ENCODE data around the gene MEGF6. TPM values are rescaled to one million over a fixed set of nuclear protein-coding genes. Genes with fewer than 3 reads are reported as not detected.

MEGF6 gene
- total and polyA plus RNA-seq, 4 donors, result 17.7 to 54.2 (median 48.2) TPM

DNA sequence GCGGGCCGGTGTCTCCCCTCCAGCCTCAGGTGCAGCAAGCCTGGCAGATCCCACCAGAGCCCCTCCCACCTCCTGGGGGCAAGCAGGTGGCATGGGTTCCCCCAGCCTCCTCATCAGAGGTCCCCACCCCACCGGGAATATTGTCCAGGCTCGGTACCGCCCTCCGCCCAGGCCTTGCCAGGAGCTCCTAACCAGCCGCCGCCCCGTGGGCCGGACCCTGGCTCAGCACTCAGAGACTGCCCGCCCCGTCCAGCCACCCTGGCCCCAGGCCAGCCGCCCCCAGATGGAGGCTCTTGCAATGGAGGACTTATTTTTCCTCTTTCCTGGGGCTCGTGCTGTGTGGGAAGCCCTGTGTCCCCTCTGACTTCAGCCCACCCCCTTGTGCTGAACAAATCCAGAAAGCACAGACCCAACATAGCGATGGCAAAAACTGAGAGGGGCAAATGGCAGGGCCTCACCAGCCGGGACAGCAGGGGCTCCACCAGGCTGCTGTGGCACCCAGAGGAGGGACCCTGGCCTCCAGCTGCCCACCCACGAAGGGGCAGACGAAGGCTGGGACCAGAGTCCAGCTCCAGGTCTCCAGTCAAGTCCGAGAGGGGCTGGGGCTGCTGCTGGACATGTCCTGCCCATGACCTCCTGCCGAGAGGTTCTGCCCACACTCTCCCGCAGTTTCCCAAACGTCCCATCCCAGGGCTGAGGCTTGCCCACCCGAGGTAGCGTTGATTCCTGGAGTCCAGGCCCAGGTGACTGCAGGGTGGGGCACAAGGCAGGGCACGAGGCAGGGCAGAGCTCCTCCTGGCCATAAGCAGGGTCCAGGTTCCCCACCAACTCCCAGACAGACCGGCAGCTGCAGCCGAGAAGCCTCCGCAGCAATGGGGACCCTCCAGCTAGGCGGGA lies 7.5 kb downstream of the MEGF6 start:
- Histone ChIP-seq H3K9me3 (ENCODE audit: control insufficient read depth in 4 of 4, insufficient read depth in 3 of 4, low read length in 3 of 4) (no peaks in the 10 kb centered on the region), H3K4me3 (no peak overlapping the region), H3K27me3 (ENCODE audit: control insufficient read depth in 3 of 3, insufficient read depth in 3 of 3, low read length in 2 of 3) (no peaks in the 10 kb centered on the region), H3K27ac (ENCODE audit: low read depth in 1 of 2, low read length in 1 of 2) (no peak overlapping the region), H3K9ac (ENCODE audit: insufficient read depth in 1 of 2, low read length in 2 of 2) (no peak overlapping the region), H3K36me3 (ENCODE audit: control insufficient read depth in 4 of 4, insufficient read depth in 4 of 4, low read length in 4 of 4) (peaks cover 0 to 14% (median 5%) of the 10 kb centered on the region in 4 donors), H3K4me1 (ENCODE audit: control insufficient read depth in 5 of 5, insufficient read depth in 5 of 5, low read length in 5 of 5) (peaks cover 0 to 42% (median 23%) of the 10 kb centered on the region in 5 donors)
- 79 to 87% methylated on average over 28 to 29 of the region's 29 CpGs for WGBS, 2 donors
- TF ChIP-seq, protein P1, sequence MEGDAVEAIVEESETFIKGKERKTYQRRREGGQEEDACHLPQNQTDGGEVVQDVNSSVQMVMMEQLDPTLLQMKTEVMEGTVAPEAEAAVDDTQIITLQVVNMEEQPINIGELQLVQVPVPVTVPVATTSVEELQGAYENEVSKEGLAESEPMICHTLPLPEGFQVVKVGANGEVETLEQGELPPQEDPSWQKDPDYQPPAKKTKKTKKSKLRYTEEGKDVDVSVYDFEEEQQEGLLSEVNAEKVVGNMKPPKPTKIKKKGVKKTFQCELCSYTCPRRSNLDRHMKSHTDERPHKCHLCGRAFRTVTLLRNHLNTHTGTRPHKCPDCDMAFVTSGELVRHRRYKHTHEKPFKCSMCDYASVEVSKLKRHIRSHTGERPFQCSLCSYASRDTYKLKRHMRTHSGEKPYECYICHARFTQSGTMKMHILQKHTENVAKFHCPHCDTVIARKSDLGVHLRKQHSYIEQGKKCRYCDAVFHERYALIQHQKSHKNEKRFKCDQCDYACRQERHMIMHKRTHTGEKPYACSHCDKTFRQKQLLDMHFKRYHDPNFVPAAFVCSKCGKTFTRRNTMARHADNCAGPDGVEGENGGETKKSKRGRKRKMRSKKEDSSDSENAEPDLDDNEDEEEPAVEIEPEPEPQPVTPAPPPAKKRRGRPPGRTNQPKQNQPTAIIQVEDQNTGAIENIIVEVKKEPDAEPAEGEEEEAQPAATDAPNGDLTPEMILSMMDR (IDR thresholded peaks at IDR 0.05; ENCODE audit: control extremely low read depth, extremely low read depth), result no peak
- DNase-seq (peak; percentile 54 to 76 (median 61)), ATAC-seq (ENCODE audit: insufficient read depth, low FRiP score) (no peak)

DNA sequence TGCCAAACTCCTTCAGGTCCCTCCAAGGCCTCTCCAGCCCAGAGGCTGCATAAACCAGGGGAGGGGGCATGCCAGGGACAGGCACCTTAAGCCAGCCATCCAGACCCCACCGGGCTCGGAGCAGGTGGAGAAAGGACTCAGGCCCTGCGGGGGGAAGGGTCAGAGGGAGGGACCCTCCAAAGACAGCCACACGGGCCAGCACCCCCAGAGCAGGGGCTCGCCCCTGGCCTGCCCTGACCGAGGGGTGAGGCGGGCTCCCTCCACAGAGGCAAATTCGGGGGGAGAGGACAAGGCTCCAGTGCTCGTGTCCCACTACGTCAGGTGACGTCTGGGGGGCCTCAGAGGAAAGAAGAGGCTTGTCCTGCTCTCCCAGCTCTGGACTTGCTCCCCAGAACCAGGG lies 8.2 kb downstream of the MEGF6 start:
- no peak overlapping the region for H3K9ac ChIP-seq (ENCODE audit: insufficient read depth in 1 of 2, low read length in 2 of 2)
- ATAC-seq (ENCODE audit: insufficient read depth, low FRiP score) (no peak), DNase-seq (no peak)
- no peaks in the 10 kb centered on the region for H3K27me3 ChIP-seq (ENCODE audit: control insufficient read depth in 3 of 3, insufficient read depth in 3 of 3, low read length in 2 of 3)
- H3K4me1 ChIP-seq (ENCODE audit: control insufficient read depth in 5 of 5, insufficient read depth in 5 of 5, low read length in 5 of 5), result peaks cover 0 to 42% (median 19%) of the 10 kb centered on the region in 5 donors
- H3K36me3 ChIP-seq (ENCODE audit: control insufficient read depth in 4 of 4, insufficient read depth in 4 of 4, low read length in 4 of 4), result peaks cover 0 to 14% (median 5%) of the 10 kb centered on the region in 4 donors
- 88 to 89% methylated on average over 10 to 11 of the region's 11 CpGs for WGBS, 2 donors
- no peaks in the 10 kb centered on the region for H3K9me3 ChIP-seq (ENCODE audit: control insufficient read depth in 4 of 4, insufficient read depth in 3 of 4, low read length in 3 of 4)
- H3K27ac ChIP-seq (ENCODE audit: low read depth in 1 of 2, low read length in 1 of 2), result no peak overlapping the region
- TF ChIP-seq, protein P1 (IDR thresholded peaks at IDR 0.05; ENCODE audit: control extremely low read depth, extremely low read depth), result no peak
- no peak overlapping the region for H3K4me3 ChIP-seq

DNA sequence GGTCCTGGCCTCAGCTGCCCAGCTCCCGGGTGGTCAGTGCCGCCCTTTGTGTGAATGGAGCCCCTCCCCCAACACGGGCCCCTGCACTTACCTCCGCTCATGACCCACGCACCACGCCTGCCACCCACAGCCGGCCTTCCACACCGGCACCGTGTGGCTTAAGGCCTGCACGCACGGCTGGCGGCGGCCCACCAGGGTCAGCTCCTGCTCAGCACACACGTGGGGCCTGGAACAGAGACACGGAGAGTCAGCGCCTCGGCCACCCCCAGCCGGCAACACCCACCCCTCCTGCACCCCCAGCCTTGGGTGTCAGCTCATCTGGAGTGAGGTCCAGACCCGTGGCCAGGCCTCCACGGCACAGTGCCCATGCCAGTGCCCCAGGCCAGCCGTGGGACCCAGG lies 8.9 kb downstream of the MEGF6 start:
- no peak for ATAC-seq (ENCODE audit: insufficient read depth, low FRiP score)
- H3K9me3 ChIP-seq (ENCODE audit: control insufficient read depth in 4 of 4, insufficient read depth in 3 of 4, low read length in 3 of 4), result no peaks in the 10 kb centered on the region
- peak overlapping the region in 1 of 2 donors; percentile 15 for H3K27ac ChIP-seq (ENCODE audit: low read depth in 1 of 2, low read length in 1 of 2)
- TF ChIP-seq, protein P1 (IDR thresholded peaks at IDR 0.05; ENCODE audit: control extremely low read depth, extremely low read depth), result no peak
- 82 to 90% methylated on average over 16 to 21 of the region's 21 CpGs for WGBS, 2 donors
- H3K36me3 ChIP-seq (ENCODE audit: control insufficient read depth in 4 of 4, insufficient read depth in 4 of 4, low read length in 4 of 4), result peaks cover 0 to 14% (median 5%) of the 10 kb centered on the region in 4 donors
- peaks cover 0 to 48% (median 25%) of the 10 kb centered on the region in 5 donors for H3K4me1 ChIP-seq (ENCODE audit: control insufficient read depth in 5 of 5, insufficient read depth in 5 of 5, low read length in 5 of 5)
- H3K27me3 ChIP-seq (ENCODE audit: control insufficient read depth in 3 of 3, insufficient read depth in 3 of 3, low read length in 2 of 3), result no peaks in the 10 kb centered on the region
- H3K9ac ChIP-seq (ENCODE audit: insufficient read depth in 1 of 2, low read length in 2 of 2), result no peak overlapping the region
- no peak for DNase-seq
- no peak overlapping the region for H3K4me3 ChIP-seq
